Activated CD4-positive, alpha-beta T cell treated with anti-CD3 and anti-CD28 coated beads, Interleukin-10, Interleukin-2, amounts not matched to agents 100 ng/mL and 50 ng/mL, durations not matched to agents 16 hours and 8 hours (primary cell): Measurements from ENCODE around the gene CD81.
"Not testable (repeated sequence)": the region's sequence is repeated elsewhere in the genome, so short reads cannot be mapped to it uniquely, and the experiment has no call there.

Experiments used
- DNase-seq: peaks from one replicate; pipeline ENCODE4 v3.0.0-alpha.2; 2020

The CD81 gene

GRCh38 chr11:2376751-2377451 is at the start of gene CD81:
Gene CD81 (plus strand): TSS chr11:2377310. CDS start chr11:2377550, 240 bp downstream.
- peak; percentile 69 for DNase-seq

GRCh38 chr11:2328021-2328420 is 49.1 kb upstream of the CD81 start:
- DNase-seq, result no peak

DNA sequence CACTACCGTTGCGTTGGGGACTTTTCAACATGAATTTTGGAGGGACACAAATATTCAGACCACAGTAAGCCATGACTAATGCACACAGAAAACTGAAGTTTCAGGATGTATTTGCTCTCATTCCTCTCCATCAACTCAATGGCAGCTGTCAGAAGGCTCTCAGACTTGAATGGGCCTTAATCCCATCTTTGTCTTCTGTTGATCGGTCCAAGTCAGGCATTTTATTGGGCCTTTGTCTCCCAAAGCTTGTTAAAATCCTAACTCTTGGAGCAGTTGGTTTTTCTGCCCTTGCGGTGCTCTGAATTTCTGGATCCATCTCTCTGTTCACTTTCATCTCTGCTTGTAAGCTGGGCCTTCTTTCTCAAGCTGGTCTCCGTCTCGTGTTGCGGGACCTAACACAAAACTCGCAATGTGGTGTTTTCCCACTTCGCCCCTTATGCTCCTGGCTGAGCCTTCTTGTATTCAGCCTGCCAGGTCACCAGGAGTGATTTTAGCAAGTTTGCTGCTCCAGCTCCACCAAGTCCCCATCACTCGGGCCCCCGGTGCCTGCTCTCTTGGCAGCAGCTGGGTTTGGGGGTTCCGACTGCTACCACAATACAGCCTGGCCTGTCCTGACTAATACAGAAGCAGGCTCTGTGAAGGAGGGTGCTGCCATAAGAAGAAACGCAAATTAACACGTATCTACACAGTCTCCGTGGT is 48.3 kb upstream of the CD81 start:
- DNase-seq, result no peak

DNA sequence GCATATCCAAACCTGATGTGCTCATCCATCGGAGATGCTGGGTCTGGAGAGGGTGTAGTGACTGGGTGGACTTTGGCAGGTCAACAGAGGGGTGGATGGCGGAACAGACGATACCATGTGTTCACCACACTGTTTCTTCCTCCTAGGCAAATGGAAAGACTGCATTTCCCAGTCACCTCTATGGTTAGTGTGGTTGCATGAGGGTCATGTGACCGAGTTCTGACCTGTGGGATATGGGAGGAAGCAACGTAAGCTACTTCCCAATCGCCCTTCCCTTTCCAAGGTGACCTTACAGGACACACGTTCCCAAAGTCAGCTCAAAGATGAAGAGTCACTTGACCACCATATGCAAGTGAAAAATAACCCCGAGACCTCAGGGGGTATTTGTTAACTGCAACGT is 47.6 kb upstream of the CD81 start:
- DNase-seq, result no peak

- no peak for DNase-seq
These were observed 46.4 kb upstream of the CD81 start for GRCh38 chr11:2330696-2331095.

GRCh38 chr11:2331404-2331803 is 45.7 kb upstream of the CD81 start:
- DNase-seq, result no peak

DNA sequence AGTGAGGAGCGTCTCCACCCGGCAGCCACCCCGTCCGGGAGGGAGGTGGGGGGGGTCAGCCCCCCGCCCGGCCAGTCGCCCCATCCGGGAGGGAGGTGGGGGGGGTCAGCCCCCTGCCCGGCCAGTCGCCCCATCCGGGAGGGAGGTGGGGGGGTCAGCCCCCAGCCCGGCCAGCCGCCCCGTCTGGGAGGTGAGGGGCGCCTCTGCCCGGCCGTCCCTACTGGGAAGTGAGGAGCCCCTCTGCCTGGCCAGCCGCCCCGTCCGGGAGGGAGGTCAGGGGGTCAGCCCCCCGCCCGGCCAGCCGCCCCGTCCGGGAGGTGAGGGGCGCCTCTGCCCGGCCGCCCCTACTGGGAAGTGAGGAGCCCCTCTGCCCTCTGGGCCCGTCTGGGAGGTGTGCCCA is 44.5 kb upstream of the CD81 start:
- not testable (repeated sequence) for DNase-seq

GRCh38 chr11:2333486-2334205 is 43.5 kb upstream of the CD81 start:
- not testable (repeated sequence) for DNase-seq

DNA sequence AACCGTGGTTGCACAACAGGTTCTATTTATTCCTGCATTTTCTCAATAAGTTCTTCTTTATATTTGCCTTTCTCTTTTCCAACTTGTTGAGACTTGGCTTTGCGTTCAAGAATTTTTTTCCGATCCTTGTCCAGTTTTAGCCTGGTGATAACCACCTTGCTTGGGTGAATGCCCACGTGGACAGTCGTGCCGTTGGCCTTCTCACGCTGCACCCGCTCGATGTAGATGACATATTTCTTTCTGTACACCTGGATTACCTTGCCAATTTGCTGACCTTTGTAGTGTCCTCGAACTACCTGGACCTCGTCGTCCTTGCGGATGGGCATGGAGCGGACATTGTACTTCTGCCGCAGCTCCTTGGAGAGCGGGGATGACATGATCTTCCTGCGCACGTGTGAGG is 41.8 kb upstream of the CD81 start:
- not testable (repeated sequence) for DNase-seq

GRCh38 chr11:2338760-2339159 is 38.4 kb upstream of the CD81 start:
- DNase-seq, result not testable (repeated sequence)

DNA sequence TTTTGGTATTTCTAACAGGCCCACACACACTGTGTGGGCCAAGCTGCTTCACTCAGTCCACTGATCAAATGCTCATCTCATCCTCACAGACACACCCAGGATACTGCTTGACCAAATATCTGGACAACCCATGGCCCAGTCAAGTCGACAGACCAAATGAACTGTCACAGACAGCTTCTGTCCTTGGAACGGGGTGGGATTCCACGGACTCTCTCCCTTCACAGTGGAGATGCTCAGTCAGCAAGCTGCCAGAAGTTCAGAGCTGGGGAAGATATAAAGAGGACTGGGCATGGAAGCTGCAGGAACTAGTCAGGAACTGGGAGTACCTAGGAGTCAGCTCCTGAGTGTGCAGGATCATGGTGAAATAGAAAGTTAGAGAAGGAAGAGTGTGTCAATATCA is 34.6 kb upstream of the CD81 start:
- DNase-seq, result no peak

DNA sequence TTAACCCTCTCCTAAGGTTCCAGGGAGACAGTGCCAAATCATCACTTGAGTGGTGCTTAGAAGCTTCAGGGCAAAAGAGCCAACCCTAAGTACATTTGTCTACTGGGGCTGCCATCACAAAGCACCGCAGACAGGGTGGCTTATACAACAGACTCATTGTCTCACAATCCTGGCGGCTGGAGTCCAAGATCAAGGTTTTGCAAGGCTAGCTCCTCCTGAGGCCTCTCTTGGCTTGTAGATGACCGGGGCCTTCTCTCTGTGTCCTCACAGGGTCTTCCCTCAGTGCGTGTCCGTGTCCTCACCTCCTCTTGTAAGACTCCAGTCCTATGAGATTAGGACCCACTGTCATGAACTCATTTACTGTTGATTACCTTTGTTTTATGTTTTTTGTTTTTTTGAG is 34.1 kb upstream of the CD81 start:
- DNase-seq, result no peak

DNA sequence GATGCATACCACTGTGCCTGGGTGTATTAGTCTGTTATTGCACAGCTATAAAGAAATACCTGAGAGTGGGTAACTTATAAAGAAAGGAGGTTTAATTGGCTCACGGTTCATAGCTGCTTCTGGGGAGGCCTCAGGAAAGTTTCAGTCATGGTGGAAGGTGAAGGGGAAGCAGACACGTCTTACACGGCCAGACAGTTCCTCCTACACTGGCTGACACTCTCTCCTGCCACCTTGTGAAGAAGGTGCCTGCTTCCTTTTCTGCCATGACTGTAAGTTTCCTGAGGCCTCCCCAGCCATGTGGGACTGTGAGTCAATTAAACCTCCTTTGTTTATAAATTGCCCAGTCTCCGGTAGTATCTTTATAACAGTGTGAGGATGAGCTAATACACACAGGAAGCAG is 33.6 kb upstream of the CD81 start:
- DNase-seq, result no peak

GRCh38 chr11:2345050-2345449 is 32.1 kb upstream of the CD81 start:
- no peak for DNase-seq

GRCh38 chr11:2346014-2346413 is 31.1 kb upstream of the CD81 start:
- DNase-seq, result no peak

- no peak for DNase-seq
These were observed 30.4 kb upstream of the CD81 start for GRCh38 chr11:2346586-2347307.

GRCh38 chr11:2347308-2347830 is 29.7 kb upstream of the CD81 start:
- no peak for DNase-seq

DNA sequence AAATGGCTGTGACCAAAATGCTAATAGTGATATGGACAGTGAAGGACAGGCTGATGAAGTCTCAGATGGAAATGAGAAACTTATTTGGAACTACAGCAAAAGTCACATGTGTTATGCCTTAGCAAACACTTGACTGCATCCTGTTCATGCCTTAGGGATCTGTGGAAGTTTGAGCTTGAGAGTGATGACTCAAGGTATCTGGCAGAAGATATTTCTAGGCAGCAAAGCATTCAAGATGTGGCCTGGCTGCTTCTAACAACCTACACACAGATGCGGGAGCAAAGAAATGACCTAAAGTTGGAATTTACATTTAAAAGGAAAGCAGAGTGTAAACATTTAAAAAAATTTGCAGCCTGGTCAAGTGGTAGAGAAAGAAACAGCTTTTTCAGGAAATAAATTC is 28.1 kb upstream of the CD81 start:
- no peak for DNase-seq

GRCh38 chr11:2351701-2352100 is 25.4 kb upstream of the CD81 start:
- DNase-seq, result no peak

DNA sequence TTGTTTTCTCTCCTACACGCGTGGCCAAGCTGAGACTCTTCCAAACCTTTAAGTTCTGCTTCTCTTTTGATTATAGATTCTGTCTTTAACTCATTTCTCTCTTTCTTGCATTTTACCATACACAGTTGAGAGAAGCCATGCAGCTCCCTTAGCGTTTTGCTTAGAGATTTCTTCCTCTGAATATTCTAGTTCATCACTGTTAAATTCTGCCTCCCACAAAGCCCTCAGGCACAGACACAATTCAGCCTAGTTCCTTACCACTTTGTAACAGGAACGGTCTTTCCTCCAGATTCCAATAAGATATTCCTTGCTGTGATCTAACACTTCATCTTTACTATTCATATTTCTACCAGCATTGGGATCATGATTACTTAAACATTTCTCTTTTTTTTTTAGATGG is 24.7 kb upstream of the CD81 start:
- DNase-seq, result no peak

DNA sequence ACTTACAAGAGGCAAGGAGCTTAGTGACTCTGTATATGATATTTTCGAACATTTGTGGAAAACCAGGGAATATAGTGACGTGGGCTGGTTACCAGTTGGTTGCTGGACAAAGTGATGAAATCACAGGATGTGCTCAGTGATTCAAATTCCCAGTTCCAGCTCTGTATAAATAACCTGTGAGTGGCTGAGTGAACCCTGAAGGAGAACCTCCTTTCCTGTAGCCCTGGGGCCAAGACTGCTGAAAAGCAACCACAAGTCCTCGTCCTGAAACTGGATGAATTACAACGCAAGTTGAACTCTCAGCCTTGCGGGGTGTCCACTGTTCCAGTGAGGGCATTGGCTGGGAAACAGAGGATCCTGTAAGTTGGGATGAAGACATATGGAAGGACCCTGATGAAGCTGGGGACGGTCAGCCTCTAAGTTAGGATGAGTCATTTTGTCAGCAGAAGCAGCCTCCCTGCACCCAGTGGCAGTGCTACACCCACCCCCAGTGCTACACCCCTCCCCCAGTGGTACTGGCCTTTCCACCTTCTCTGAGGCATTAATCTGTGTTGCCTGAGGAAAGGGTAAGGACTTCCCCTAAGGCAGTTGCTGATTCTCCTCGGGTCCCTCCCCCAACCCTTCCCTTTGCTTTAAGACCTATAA is 22.0 kb upstream of the CD81 start:
- DNase-seq, result no peak

DNA sequence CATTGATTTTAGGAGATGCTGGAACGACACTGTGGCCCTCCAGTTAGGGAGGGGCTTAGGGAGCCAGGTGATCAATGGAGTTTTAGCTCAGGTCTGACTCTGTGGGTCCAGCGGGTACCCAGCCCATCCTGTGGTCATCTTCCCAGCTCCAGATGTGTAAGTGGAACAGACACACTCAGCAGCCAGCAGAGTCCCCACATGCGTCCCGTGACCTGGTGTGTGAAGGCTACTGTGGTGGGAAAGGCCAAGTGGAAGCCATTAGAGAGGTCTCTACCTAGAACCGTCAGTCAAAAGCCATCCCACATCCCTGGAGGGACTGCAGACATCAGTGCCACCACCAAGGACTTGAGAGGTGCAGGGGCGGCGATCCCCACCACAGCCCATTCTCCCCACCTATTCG is 19.9 kb upstream of the CD81 start:
- DNase-seq, result no peak

DNA sequence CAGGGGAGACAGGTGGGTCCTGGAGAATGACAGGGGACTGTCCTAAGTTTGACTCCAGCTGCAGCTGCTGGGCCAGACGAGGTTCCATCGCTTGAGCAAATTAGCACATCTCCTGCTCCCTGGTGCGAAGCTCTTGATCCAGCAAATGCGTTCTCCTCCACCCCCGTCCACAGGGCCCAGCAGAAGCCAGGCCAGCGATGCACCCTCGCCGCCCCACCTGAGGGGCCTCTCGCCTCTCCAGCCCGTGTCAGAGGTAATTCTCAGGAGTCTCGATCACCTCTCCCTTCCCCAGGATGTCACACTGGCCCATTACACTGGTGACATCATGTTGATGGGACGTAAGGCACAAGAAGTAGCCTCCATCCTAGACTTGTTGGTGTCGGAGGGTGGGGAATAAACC is 19.5 kb upstream of the CD81 start:
- DNase-seq, result not testable (repeated sequence)
